Cortex of kidney (tissue), 1 donor: ENCODE results near the gene ZC3H12A.
"Not testable (repeated sequence)": the region's sequence is repeated elsewhere in the genome, so short reads cannot be mapped to it uniquely, and the experiment has no call there.

Experiments used
- DNase-seq: peaks from one replicate; lab custom pipeline; 2025; lab: John Stamatoyannopoulos, UW

The ZC3H12A gene

DNA sequence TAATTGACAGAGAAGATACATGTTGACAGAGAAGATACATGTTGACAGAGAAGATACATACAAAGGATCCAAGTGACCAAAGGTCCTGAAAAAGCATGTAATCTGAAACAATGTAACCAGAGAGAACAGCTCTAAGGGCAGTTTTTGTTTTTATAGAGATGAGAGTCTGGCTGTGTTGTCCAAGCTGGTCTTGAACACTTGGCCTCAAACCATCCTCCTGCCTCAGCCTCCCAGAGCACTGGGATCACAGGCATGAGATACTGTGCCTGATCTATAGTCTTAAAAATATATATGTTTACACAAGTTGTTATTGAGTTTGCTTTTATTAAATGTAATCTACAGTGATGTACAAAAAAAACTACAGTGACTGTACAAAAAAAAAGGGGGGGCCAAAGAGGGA, 27.7 kb downstream of the ZC3H12A start:
- DNase-seq: no peak

DNA sequence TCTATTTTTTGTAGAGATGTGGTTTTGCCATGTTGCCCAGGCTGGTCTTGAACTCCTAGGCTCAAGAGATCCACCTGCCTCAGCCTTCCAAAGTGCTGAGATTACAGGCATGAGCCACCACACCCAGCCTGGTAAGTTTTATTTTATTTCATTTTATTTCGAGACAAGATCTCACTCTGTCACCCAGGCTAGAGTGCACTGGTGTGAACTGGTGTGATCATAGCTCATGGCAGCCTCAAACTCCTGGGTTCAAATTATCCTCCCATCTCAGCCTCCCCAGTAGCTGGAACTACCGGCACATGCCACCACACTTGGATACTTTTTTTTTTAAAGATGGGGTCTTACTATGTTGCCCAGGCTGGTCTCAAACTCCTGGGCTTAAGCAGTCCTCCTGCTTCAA, 28.4 kb downstream of the ZC3H12A start:
- DNase-seq: not testable (repeated sequence)

- no peak for DNase-seq
These were observed 32.4 kb downstream of the ZC3H12A start for GRCh38 chr1:37506740-37507139.

GRCh38 chr1:37509181-37509580, 34.8 kb downstream of the ZC3H12A start:
- no peak for DNase-seq

GRCh38 chr1:37513795-37514349, 39.5 kb downstream of the ZC3H12A start:
- DNase-seq: no peak

DNA sequence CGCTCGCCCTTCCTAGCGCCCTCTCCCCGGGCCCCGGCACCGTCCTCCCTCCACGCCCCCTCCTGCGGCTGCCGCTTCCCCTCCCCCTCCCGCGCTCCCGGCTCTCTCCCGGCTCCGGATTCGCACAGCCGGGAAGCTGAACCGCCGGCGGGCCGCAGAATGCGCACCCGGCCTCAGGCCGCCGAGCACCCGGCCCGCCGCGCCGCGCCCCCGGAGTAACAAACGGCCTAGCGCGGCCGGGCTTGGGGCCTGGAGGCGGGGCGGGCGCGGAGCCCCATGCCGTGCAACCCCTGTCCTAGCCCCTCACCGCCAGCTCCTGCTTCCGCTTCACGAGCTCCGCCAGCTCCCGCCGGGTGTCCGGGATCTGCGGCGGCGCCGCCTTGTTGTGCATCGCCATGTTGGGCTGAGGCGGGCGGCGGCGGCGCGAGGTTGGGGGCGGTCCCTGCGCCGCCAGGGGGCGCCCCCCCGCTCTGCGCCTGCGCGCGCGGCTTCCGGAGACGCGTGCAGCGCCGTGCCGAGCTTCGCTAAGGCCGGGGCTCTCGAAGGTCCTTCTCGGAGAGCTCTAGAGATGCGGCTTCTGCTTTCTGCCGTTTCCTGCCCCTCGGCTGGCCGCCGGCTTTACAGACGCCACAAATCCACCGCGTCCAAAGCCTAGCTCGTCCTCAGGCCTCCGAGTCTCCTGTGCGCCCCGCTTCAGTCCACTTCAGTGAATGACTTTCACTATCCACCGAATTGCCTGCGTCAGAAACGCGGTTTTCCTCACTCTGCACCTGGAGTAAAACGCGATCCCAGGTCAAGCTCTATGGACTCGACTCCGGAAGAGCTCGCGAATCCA, 40.2 kb downstream of the ZC3H12A start, which contains the start of gene MEAF6:
TSS of gene MEAF6 (minus strand) at position 417 of the 835 bp plus-strand sequence. CDS start at position 397, 20 bp downstream.
- DNase-seq: no peak

DNA sequence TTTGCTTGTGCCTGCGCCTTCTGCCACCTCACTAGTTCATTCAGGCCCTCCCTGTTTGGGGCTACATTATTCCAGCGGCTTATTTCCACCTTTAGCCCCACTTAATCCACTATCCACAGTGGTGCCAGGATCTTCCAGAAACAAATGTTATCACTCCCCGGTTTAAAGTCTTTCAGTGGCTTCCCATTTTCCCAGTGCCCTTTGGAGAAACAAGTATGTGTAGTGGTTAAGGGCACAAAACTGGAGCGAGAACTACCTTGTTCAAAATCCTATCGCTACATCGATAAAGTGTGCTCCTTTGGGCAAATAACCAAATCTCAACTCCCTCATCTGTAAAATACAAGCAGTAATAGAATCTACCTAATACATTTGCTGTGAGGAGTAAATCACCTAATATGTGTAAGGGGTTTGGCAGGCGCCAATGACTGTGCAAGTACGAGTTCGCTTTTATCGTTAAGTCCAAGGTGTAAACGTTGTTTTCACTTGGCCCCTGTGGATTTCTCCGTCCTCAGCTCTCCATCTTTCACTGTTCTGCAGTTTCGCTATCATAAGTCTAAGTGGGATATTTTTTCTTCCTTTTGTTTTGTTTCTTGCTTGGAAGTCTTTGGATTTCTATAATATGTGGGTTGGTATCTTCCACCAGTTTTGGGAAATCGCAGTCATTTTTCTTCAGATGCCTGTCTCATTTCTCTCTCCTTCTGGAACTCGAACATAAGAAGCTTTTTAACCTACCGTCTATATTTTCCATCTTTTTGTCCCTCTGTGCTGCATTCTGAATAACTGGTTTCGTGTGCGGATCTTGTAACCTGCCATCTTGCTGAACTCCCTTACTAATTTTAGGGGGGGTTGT, 41.0 kb downstream of the ZC3H12A start:
- no peak for DNase-seq

DNA sequence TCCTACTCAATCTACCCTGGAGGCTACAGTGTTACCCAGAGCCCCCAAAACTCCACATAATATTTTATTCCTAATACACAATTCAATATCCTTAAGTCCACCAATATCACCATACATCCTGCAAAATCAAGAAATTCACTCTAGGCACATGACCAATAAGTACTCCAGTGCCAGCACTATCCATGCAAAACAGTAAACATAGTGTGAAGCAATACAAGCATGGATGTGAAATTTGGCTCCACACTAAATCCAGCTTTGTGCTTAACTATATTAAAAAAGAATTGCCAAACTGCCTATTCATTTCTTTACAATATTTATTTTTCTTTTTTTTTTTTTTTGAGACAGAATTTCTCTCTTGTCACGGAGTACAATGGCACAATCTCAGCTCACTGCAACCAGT, 43.2 kb downstream of the ZC3H12A start:
- DNase-seq: no peak

- not testable (repeated sequence) for DNase-seq
These were observed 43.9 kb downstream of the ZC3H12A start for GRCh38 chr1:37518241-37518640.

- not testable (repeated sequence) for DNase-seq
These were observed 44.5 kb downstream of the ZC3H12A start for GRCh38 chr1:37518929-37519328.

- no peak for DNase-seq
These were observed 45.2 kb downstream of the ZC3H12A start for GRCh38 chr1:37519613-37520012.

- DNase-seq: not testable (repeated sequence)
These were observed 55.5 kb downstream of the ZC3H12A start for GRCh38 chr1:37529888-37530287.

DNA sequence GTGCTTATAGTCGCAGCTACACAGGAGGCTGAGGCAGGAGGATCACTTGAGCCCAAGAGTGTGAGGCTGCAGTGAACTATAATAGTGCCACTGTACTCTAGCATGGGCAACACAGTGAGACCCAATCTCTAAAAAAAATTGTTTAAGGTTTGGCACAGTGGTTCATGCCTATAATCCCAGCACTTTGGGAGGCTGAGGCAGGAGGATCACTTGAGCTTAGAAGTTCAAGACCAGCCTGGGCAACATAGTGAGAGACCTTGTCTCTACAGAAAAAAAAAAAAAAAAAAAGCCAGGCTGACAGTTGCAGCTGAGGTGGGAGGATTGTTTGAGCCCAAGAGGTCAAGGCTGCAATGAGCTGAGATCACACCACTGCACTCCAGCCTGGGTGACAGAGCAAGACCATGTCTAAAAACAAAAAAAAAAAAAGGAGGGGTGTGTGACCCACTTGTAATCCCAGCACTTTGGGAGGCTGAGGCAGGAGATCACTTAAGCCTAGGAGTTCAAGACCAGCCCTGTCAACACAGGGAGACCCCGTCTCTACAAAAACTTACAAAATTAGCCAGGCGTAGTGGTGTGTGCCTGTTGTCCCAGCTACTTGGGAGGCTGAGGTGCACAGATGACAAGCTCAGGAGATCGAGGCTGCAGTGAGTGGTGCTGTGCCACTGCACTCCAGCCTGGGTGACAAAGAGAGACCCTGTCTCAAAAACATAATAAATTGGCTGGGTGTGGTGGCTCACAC, 58.2 kb downstream of the ZC3H12A start:
- DNase-seq: not testable (repeated sequence)

DNA sequence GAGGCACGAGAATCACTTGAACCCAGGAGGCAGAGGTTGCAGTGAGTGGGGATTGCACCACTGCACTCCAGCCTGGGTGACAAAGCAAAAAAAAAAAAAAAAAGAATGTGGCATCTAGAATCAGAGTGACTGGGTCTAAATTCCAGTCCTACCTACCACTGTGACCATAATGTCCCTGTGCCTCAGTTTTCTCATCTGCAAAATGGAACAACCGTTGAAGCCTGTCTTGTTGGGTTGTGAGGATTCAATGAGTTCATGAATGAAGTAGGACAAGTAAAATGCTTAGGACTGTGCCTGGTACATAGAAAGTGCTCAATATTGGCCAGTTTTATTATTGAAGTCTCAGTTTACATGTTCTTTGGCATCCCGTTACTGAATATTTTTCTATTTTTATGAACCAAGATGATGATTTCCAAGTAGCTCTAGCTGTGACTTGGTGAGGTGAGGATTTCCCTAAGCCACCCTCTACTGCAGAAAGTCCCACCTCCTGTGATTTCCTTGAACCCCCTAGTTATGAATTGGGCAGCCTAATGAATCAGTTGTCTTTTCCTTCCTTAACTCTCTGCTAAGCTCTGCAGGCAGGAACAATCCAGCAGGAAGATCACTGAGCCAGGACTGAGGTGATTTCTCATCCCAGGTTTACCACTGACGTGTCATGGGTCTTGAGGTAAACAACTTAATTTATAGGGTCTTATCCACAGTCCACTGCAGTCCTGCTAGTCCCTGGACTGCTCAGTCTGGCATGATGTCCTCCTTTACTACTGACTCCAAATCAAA, 59.1 kb downstream of the ZC3H12A start:
- no peak for DNase-seq
